Erythroblast (primary cell): ENCODE measurements around the gene VSTM1.

ENCODE experiments used
- GATA1 ChIP-seq: IDR thresholded peaks from 2 replicates; pipeline ENCODE4 v1.6.1; 2011; ENCODE audit warnings: low read depth, mild to moderate bottlenecking, control low read depth, low read length, moderate library complexity
- POLR2A ChIP-seq: IDR thresholded peaks from 2 replicates; pipeline ENCODE4 v1.6.1; 2011; ENCODE audit warnings: mild to moderate bottlenecking, low read length

- TF ChIP-seq POLR2A (no peak), GATA1 (no peak)
Measured at GRCh38 chr19:54109651-54110050, 46.0 kb upstream of the VSTM1 start.
